ENCODE results near the gene TTLL6. TPM values are rescaled to one million over a fixed set of nuclear protein-coding genes. Genes with fewer than 3 reads are reported as not detected.

TTLL6 gene
- total and polyA plus RNA-seq, 2 of the 4 experiments (the other 2 are of a cell fraction) = not detected

GRCh38 chr17:48800626-48801217 is 16.3 kb downstream of the TTLL6 start:
- H3K79me1 ChIP-seq (ENCODE audit: low read depth in 1 of 2, low read length in 2 of 2) = no peaks in the 10 kb centered on the region
- peak overlapping the region; percentile 49; the same call in 1 of the 2 replicates for H3K18ac ChIP-seq (ENCODE audit: low read depth, low read length)
- H3K4ac ChIP-seq (ENCODE audit: low read depth, low read length) = peak overlapping the region; percentile 26; the same call in 1 of the 2 replicates
- peak overlapping the region; percentile 72; the same call in 1 of the 2 replicates for H2AK5ac ChIP-seq (ENCODE audit: low read depth, low read length)
- no peak overlapping the region for H3K4me3 ChIP-seq (ENCODE audit: insufficient read depth, low read depth, low read length)
- 0 out of 2 replicates have a peak overlapping the region, but pooled peaks have one; percentile 10 for H3K23ac ChIP-seq (ENCODE audit: low read depth, low read length)
- intact Hi-C loops (cut with micrococcal nuclease) = no loop called here
- no peaks in the 10 kb centered on the region; the same call in 1 of the 2 replicates for H3K27me3 ChIP-seq (ENCODE audit: control insufficient read depth, insufficient read depth, low read length)
- H3K4me1 ChIP-seq (ENCODE audit: control insufficient read depth, insufficient read depth, low read length) = peaks cover 12% of the 10 kb centered on the region
- ATAC-seq (ENCODE audit: low read depth) (no peak), DNase-seq (no peak)
- H2BK5ac ChIP-seq (ENCODE audit: low read depth, low read length, poor library complexity, severe bottlenecking) = no peak overlapping the region
- in situ Hi-C loops (cut with MboI; ENCODE audit: low sequenced_read_pairs) = loop anchor here (5.0 to 10.0 kb wide), 3 partner anchors 73 to 234 kb away; partner anchors contain the start of gene HOXB13
- H3K9ac ChIP-seq (ENCODE audit: low read depth, low read length) = no peak overlapping the region
- H3K36me3 ChIP-seq (ENCODE audit: control insufficient read depth, insufficient read depth, low read length) = no peaks in the 10 kb centered on the region
- no peak overlapping the region for H4K5ac ChIP-seq (ENCODE audit: low read depth, low read length)
- CTCF ChIA-PET = interaction anchor here (1.5 kb wide), 1 partner anchor 78 kb away, joined by 6 read pairs; no protein-coding TSS in a partner anchor
- H4K20me1 ChIP-seq (ENCODE audit: insufficient read depth, low read length) = no peaks in the 10 kb centered on the region
- BruUV-seq (replicated peaks) = no TSS peak
- H2BK120ac ChIP-seq (ENCODE audit: low read depth, low read length) = peak overlapping the region; percentile 23; the same call in 1 of the 2 replicates
- dilution Hi-C loops (cut with HindIII; ENCODE audit: low sequenced_read_pairs, unreplicated experiment) = no loop called here
- H2AK9ac ChIP-seq (replicated peaks; ENCODE audit: low read depth, low read length, poor library complexity) = no peak overlapping the region
- POLR2A ChIA-PET (ENCODE audit: unreplicated experiment) = no interaction called here
- no peak overlapping the region for H2AFZ ChIP-seq (replicated peaks; ENCODE audit: low read length, poor library complexity)
- no peak overlapping the region for H3K14ac ChIP-seq (replicated peaks; ENCODE audit: low read depth, low read length)
- H2BK15ac ChIP-seq (ENCODE audit: low read depth, low read length) = peak overlapping the region; percentile 36; the same call in 2 of the 3 replicates
- H3K27ac ChIP-seq (ENCODE audit: insufficient read depth, low read length) = no peak overlapping the region
- no peaks in the 10 kb centered on the region for H3K9me3 ChIP-seq (ENCODE audit: control insufficient read depth, insufficient read depth, low read length)
- H4K91ac ChIP-seq (ENCODE audit: insufficient read depth, low read depth, low read length) = no peak overlapping the region; the same call in 1 of the 2 replicates
- 92% methylated on average over 2 of the region's 5 CpGs; no CpG with 5 or more reads in 1 of the 2 experiments for WGBS, 2 experiments (ENCODE audit: extremely low coverage in 2 of 2, insufficient read length in 1 of 2)
- H2BK20ac ChIP-seq (ENCODE audit: low read depth, low read length) = no peak overlapping the region
- H3K4me2 ChIP-seq (ENCODE audit: low read depth, low read length) = no peak overlapping the region
- peaks cover 13% of the 10 kb centered on the region for H3K9me1 ChIP-seq (ENCODE audit: insufficient read depth, low read length)
- no peak overlapping the region for H3K56ac ChIP-seq (ENCODE audit: extremely low read depth, insufficient read depth, low read length)
- no peak overlapping the region for H4K8ac ChIP-seq (ENCODE audit: low read depth in 2 of 2, low read length in 2 of 2)
- TF ChIP-seq RAD21 (IDR thresholded peaks at IDR 0.05; ENCODE audit: low read length) (no peak), MAZ (IDR thresholded peaks at IDR 0.05; ENCODE audit: borderline replicate concordance, low read depth, low read length) (no peak), POLR2A (IDR thresholded peaks at IDR 0.05; ENCODE audit: low read depth, low read length) (no peak), BHLHE40 (IDR thresholded peaks at IDR 0.05; ENCODE audit: low read depth, low read length) (no peak), MXI1 (IDR thresholded peaks at IDR 0.05; ENCODE audit: borderline replicate concordance, low read depth, low read length) (no peak), CEBPB (IDR thresholded peaks at IDR 0.05; ENCODE audit: low read depth, low read length) (no peak), FOS (IDR thresholded peaks at IDR 0.05; ENCODE audit: low read depth, low read length) (no peak), ELK1 (IDR thresholded peaks at IDR 0.05; ENCODE audit: borderline replicate concordance, low read depth, low read length) (no peak), USF2 (IDR thresholded peaks at IDR 0.05; ENCODE audit: low read depth, low read length) (no peak), MAFK (IDR thresholded peaks at IDR 0.05; ENCODE audit: low read depth, low read length) (no peak), CHD1 (IDR thresholded peaks at IDR 0.05; ENCODE audit: low read depth, low read length) (no peak), SMC3 (IDR thresholded peaks at IDR 0.05; ENCODE audit: low read depth, low read length) (no peak), RCOR1 (IDR thresholded peaks at IDR 0.05; ENCODE audit: insufficient replicate concordance, low read length) (no peak), NFE2L2 (IDR thresholded peaks at IDR 0.05; ENCODE audit: low read depth, low read length) (no peak), CTCF (conservative IDR thresholded peaks at IDR 0.05; ENCODE audit: low read depth, low read length) (no peak)
